PC-3 (cell line): ENCODE results near the gene CRYBG2. TPM values are rescaled to one million over a fixed set of nuclear protein-coding genes. Genes with fewer than 3 reads are reported as not detected.
"Not testable (repeated sequence)": the region's sequence is repeated elsewhere in the genome, so short reads cannot be mapped to it uniquely, and the experiment has no call there.

Source experiments
- ATAC-seq: fragments of 200-7000 bp; cut with Tn5 transposase; 2 replicates; pipeline ENCODE4 v1.9.1; 2020; ENCODE audit warnings: mild to moderate bottlenecking, moderate library complexity
- BruUV-seq: library from RNA; stranded (reverse); fragments of 400-500 nt; replicated peaks from 2 replicates; lab custom pipeline; 2021; lab: Mats Ljungman, UMichigan
- CTCF ChIA-PET: fragments of 300-600 bp; sonication (Branson Sonifier 250); formaldehyde crosslinking; loops from one replicate; lab custom pipeline; 2022; ENCODE audit warnings: antibody characterized with exemption; lab: Charles Lee
- POLR2A ChIA-PET: fragments of 300-600 bp; sonication (Branson Sonifier 250); formaldehyde crosslinking; loops from one replicate; lab custom pipeline; 2022; ENCODE audit warnings: antibody characterized with exemption; ENCODE audit not compliant: unreplicated experiment; lab: Charles Lee
- DNase-seq: peaks from one replicate; pipeline ENCODE4 v3.0.0-alpha.2; 2015
- H2AFZ ChIP-seq: fragments of 300-600 bp; sonication (generic); 2 replicates; pipeline ENCODE4 v1.6.0; 2016; ENCODE audit warnings: antibody characterized with exemption, low read length
- H3F3A ChIP-seq: fragments of 300-600 bp; sonication (generic); one replicate; pipeline ENCODE4 v1.6.0; 2017; ENCODE audit warnings: antibody characterized with exemption, low read length, control low read depth, mild to moderate bottlenecking; ENCODE audit not compliant: unreplicated experiment
- H3K27ac ChIP-seq: fragments of 300-600 bp; sonication (generic); 2 replicates; pipeline ENCODE4 v1.5.1; 2016; ENCODE audit warnings: mild to moderate bottlenecking, low read length
- H3K27me3 ChIP-seq: fragments of 300-600 bp; sonication (generic); 2 replicates; pipeline ENCODE4 v1.6.1; 2016; ENCODE audit warnings: low read length, mixed read lengths
- H3K36me3 ChIP-seq: fragments of 300-600 bp; sonication (generic); 2 replicates; pipeline ENCODE4 v1.6.1; 2016; ENCODE audit warnings: low read depth, mixed run types, low read length, mixed read lengths
- H3K4me1 ChIP-seq: fragments of 300-600 bp; sonication (generic); 2 replicates; pipeline ENCODE4 v1.5.1; 2016; ENCODE audit warnings: low read length; ENCODE audit not compliant: insufficient read depth
- H3K4me2 ChIP-seq: fragments of 300-600 bp; sonication (generic); 2 replicates; pipeline ENCODE4 v1.6.0; 2016; ENCODE audit warnings: low read length
- H3K4me3 ChIP-seq: fragments of 300-600 bp; sonication (generic); 2 replicates; pipeline ENCODE4 v1.5.1; 2016; ENCODE audit warnings: mild to moderate bottlenecking, low read length, mixed read lengths
- H3K79me2 ChIP-seq: fragments of 300-600 bp; sonication (generic); 2 replicates; pipeline ENCODE4 v1.6.1; 2017; ENCODE audit warnings: low read length, mixed read lengths
- H3K9ac ChIP-seq: fragments of 300-600 bp; sonication (generic); 2 replicates; pipeline ENCODE4 v1.6.0; 2016; ENCODE audit warnings: mild to moderate bottlenecking, low read length
- H3K9me2 ChIP-seq: fragments of 300-600 bp; sonication (generic); replicated peaks from 2 replicates; pipeline ENCODE4 v1.6.1; 2016; ENCODE audit warnings: mixed run types, low read length, mixed read lengths
- H3K9me3 ChIP-seq: fragments of 300-600 bp; sonication (generic); 2 replicates; pipeline ENCODE4 v1.6.1; 2016; ENCODE audit warnings: low read length, mixed read lengths
- H4K20me1 ChIP-seq: fragments of 300-600 bp; sonication (generic); 2 replicates; pipeline ENCODE4 v1.6.1; 2016; ENCODE audit warnings: low read length, mixed read lengths
- CTCF ChIP-seq: fragments of 300-600 bp; sonication (generic); conservative IDR thresholded peaks from 2 replicates; pipeline ENCODE4 v1.5.1; 2017; ENCODE audit warnings: antibody characterized with exemption, low read depth, mild to moderate bottlenecking, low read length
- EZH2 ChIP-seq: fragments of 300-600 bp; sonication (generic); IDR thresholded peaks from one replicate; pipeline ENCODE4 v1.6.1; 2017; ENCODE audit warnings: antibody characterized with exemption, mild to moderate bottlenecking, low read length; ENCODE audit not compliant: unreplicated experiment
- EZH2phosphoT487 ChIP-seq: fragments of 300-600 bp; sonication (generic); IDR thresholded peaks from 2 replicates; pipeline ENCODE4 v1.6.1; 2018; ENCODE audit warnings: mild to moderate bottlenecking, antibody characterized with exemption, low read length, borderline replicate concordance
- intact Hi-C: fragments of 100-400 bp; cut with micrococcal nuclease; formaldehyde crosslinking; loops from 2 replicates; pipeline ENCODE4 v1.9.0; 2023
- total RNA-seq: library from RNA; depleted of rRNA; stranded (reverse); fragments of >200 nt; gene quantifications from 2 replicates; pipeline ENCODE4 v1.2.3, GENCODE V29; 2014

The CRYBG2 gene
- total RNA-seq, 1 experiment from 2014 or later = 15.3 TPM

GRCh38 chr1:26376050-26376449 lies 22.1 kb upstream of the CRYBG2 start:
- no peaks in the 10 kb centered on the region for H3K9me3 ChIP-seq
- no peaks in the 10 kb centered on the region for H4K20me1 ChIP-seq
- no peaks in the 10 kb centered on the region for H3K36me3 ChIP-seq
- H3K9me2 ChIP-seq = no peaks in the 10 kb centered on the region
- no peak overlapping the region for H3K4me3 ChIP-seq
- DNase-seq (no peak), ATAC-seq (no peak)
- H2AFZ ChIP-seq = no peak overlapping the region
- no peaks in the 10 kb centered on the region for H3K79me2 ChIP-seq
- no peak overlapping the region for H3K27ac ChIP-seq
- intact Hi-C loops = no loop called here
- H3K4me1 ChIP-seq = peaks cover 18% of the 10 kb centered on the region
- ChIA-PET CTCF (no interaction called here), POLR2A (no interaction called here)
- TF ChIP-seq EZH2 (no peak), EZH2phosphoT487 (no peak), CTCF (no peak)
- H3K9ac ChIP-seq = no peak overlapping the region
- H3F3A ChIP-seq = peaks cover 3% of the 10 kb centered on the region
- H3K27me3 ChIP-seq = no peaks in the 10 kb centered on the region
- no peak overlapping the region for H3K4me2 ChIP-seq
- BruUV-seq = no TSS peak

- no TSS peak for BruUV-seq
- H3K36me3 ChIP-seq = no peaks in the 10 kb centered on the region
- POLR2A ChIA-PET = interaction anchor here (0.6 kb wide), 1 partner anchor 249 kb away, joined by 3 read pairs; no protein-coding TSS in a partner anchor
Measured at GRCh38 chr1:26375081-26375480, 21.2 kb upstream of the CRYBG2 start.

DNA sequence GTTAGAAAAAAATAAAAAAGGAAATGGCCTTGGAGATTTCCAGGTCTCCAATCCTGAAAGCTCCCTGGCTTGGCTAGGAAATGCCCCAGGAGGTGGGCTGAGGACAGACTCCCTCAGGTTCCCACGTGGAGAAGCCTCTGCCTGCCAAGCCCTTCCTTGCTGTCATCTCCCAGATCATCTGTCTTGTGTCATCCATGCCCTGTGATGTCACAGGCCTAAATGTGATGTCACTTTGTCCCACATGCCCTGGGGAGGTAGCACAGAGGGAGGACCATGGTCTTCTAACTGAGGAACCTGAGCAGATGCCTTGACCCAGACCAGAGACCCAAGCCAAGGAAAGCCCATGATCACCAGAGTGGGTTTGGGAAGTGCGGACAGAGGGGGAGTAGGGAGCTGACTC lies 20.4 kb upstream of the CRYBG2 start:
- H4K20me1 ChIP-seq, BruUV-seq, H2AFZ ChIP-seq, H3K9ac ChIP-seq, H3K36me3 ChIP-seq, H3F3A ChIP-seq, H3K9me2 ChIP-seq, intact Hi-C loops, H3K79me2 ChIP-seq, CTCF ChIA-PET, H3K27me3 ChIP-seq, H3K4me2 ChIP-seq, H3K27ac ChIP-seq, POLR2A ChIA-PET, H3K4me3 ChIP-seq, ATAC-seq, DNase-seq, H3K9me3 ChIP-seq: not testable (repeated sequence)
- peaks cover 18% of the 10 kb centered on the region for H3K4me1 ChIP-seq

More at GRCh38 chr1:26375081-26375480, 21.2 kb upstream of the CRYBG2 start:
- no peak overlapping the region for H2AFZ ChIP-seq
- no peak overlapping the region for H3K4me3 ChIP-seq
- no peak overlapping the region for H3K4me2 ChIP-seq
- H3K27ac ChIP-seq = no peak overlapping the region
- H3K9me3 ChIP-seq = no peaks in the 10 kb centered on the region
- intact Hi-C loops = no loop called here
- ATAC-seq (no peak), DNase-seq (no peak)
- H3K79me2 ChIP-seq = no peaks in the 10 kb centered on the region
- CTCF ChIA-PET = no interaction called here
- TF ChIP-seq EZH2phosphoT487 (no peak), CTCF (no peak), EZH2 (no peak)
- no peaks in the 10 kb centered on the region for H3K9me2 ChIP-seq
- H3K4me1 ChIP-seq = peaks cover 18% of the 10 kb centered on the region
- H3K9ac ChIP-seq = no peak overlapping the region
- no peaks in the 10 kb centered on the region for H4K20me1 ChIP-seq
- no peaks in the 10 kb centered on the region for H3K27me3 ChIP-seq
- H3F3A ChIP-seq = peaks cover 3% of the 10 kb centered on the region
